B cell (primary cell): ENCODE results near the gene OXA1L. TPM values are rescaled to one million over a fixed set of nuclear protein-coding genes. Genes with fewer than 3 reads are reported as not detected.

ENCODE experiments used
- ATAC-seq: fragments of 200-7000 bp; cut with Tn5 transposase; one replicate; pipeline ENCODE4 v1.10.0; 2021; ENCODE audit warnings: low read depth, mild to moderate bottlenecking, moderate number of reproducible peaks, moderate library complexity
- CTCF ChIA-PET: fragments of 350-600 bp; sonication (Branson Sonifier 250); formaldehyde crosslinking; loops from one replicate; lab custom pipeline; 2021; ENCODE audit warnings: antibody characterized with exemption, inconsistent platforms; lab: Charles Lee
- POLR2A ChIA-PET: fragments of 350-600 bp; sonication (Branson Sonifier 250); formaldehyde crosslinking; loops from one replicate; lab custom pipeline; 2021; ENCODE audit warnings: antibody characterized with exemption; lab: Charles Lee
- DNase-seq: peaks from one replicate; pipeline ENCODE4 v3.0.0; 2013
- H2AFZ ChIP-seq: 2 replicates; pipeline ENCODE4 v1.6.1; 2012; ENCODE audit warnings: mild to moderate bottlenecking, low read depth, low read length; ENCODE audit not compliant: insufficient read depth, poor library complexity, severe bottlenecking
- H3K27ac ChIP-seq, 2 donors: 1 replicate in 1 of 2; 2 replicates in 1 of 2; pipeline ENCODE4 v1.5.1; 2012 to 2013; ENCODE audit warnings: low read length in 2 of 2, mild to moderate bottlenecking in 2 of 2, moderate library complexity in 1 of 2
- H3K27me3 ChIP-seq, 4 experiments: fragments of 200-600 bp in 1 of 4; sonication (generic) in 1 of 4; replicated peaks in 1 of 4; 1 replicate in 2 of 4; 2 replicates in 2 of 4; pipeline versions ENCODE4 v1.6.1 to v1.7.0; 2013 to 2016; ENCODE audit warnings: low read length in 3 of 4, mild to moderate bottlenecking in 2 of 4, mixed read lengths in 1 of 4, moderate library complexity in 1 of 4; ENCODE audit not compliant: insufficient read depth in 4 of 4, control insufficient read depth in 3 of 4; ENCODE audit errors: control extremely low read depth in 1 of 4
- H3K36me3 ChIP-seq, 2 experiments: replicated peaks in 1 of 2; 1 replicate in 1 of 2; 2 replicates in 1 of 2; pipeline versions ENCODE4 v1.6.1 to v1.7.1; 2013; ENCODE audit warnings: low read length in 1 of 2; ENCODE audit not compliant: insufficient read depth in 2 of 2, control insufficient read depth in 1 of 2; ENCODE audit errors: control extremely low read depth in 1 of 2, extremely low read depth in 1 of 2
- H3K4me1 ChIP-seq, 2 donors: fragments of 200-600 bp in 1 of 2; sonication (generic) in 1 of 2; 1 replicate in 1 of 2; 2 replicates in 1 of 2; pipeline versions ENCODE4 v1.5.1 to v1.6.1; 2013 to 2017; ENCODE audit warnings: low read length in 2 of 2; ENCODE audit not compliant: control insufficient read depth in 2 of 2, insufficient read depth in 2 of 2
- H3K4me2 ChIP-seq: replicated peaks from 2 replicates; pipeline ENCODE3; 2012; ENCODE audit warnings: mild to moderate bottlenecking, low read depth, low read length; ENCODE audit not compliant: poor library complexity, severe bottlenecking
- H3K4me3 ChIP-seq, 5 experiments: fragments of 200-600 bp in 1 of 5; sonication (generic) in 1 of 5; 1 replicate in 3 of 5; 2 replicates in 2 of 5; pipeline versions ENCODE4 v1.5.1 to v1.7.0; 2011 to 2016; ENCODE audit warnings: low read length in 4 of 5, mild to moderate bottlenecking in 4 of 5, low read depth in 2 of 5, control low read depth in 1 of 5, moderate library complexity in 1 of 5; ENCODE audit not compliant: insufficient read depth in 1 of 5; ENCODE audit errors: control extremely low read depth in 1 of 5, extremely low read depth in 1 of 5
- H3K79me2 ChIP-seq: fragments of 200-600 bp; sonication (generic); one replicate; pipeline ENCODE4 v1.6.0; 2016; ENCODE audit warnings: low read length; ENCODE audit not compliant: control insufficient read depth, insufficient read depth
- H3K9ac ChIP-seq: fragments of 200-600 bp; sonication (generic); 2 replicates; pipeline ENCODE4 v1.6.1; 2017; ENCODE audit warnings: mild to moderate bottlenecking, low read length, moderate library complexity
- H3K9me3 ChIP-seq, 3 donors: one replicate each; pipeline versions ENCODE4 v1.6.1 to v1.7.1; 2013; ENCODE audit warnings: low read length in 2 of 3; ENCODE audit not compliant: control insufficient read depth in 2 of 3, insufficient read depth in 1 of 3; ENCODE audit errors: control extremely low read depth in 1 of 3
- H4K20me1 ChIP-seq: 2 replicates; pipeline ENCODE4 v1.6.0; 2012; ENCODE audit warnings: mild to moderate bottlenecking, low read length; ENCODE audit not compliant: insufficient read depth, control insufficient read depth, poor library complexity, severe bottlenecking
- H3K27ac Mint-ChIP-seq: one replicate; pipeline ENCODE4 v1.8.0; 2021; ENCODE audit warnings: mixed read lengths
- H3K27me3 Mint-ChIP-seq: one replicate; pipeline ENCODE4 v1.8.0; 2021; ENCODE audit warnings: mixed read lengths
- H3K4me1 Mint-ChIP-seq: one replicate; pipeline ENCODE4 v1.8.0; 2021; ENCODE audit warnings: mixed read lengths
- H3K4me3 Mint-ChIP-seq: one replicate; pipeline ENCODE4 v1.8.0; 2021; ENCODE audit warnings: mixed read lengths
- H3K9me3 Mint-ChIP-seq: one replicate; pipeline ENCODE4 v1.8.0; 2022; ENCODE audit warnings: mixed read lengths; ENCODE audit not compliant: insufficient read depth
- EZH2 ChIP-seq: IDR thresholded peaks from 2 replicates; pipeline ENCODE4 v1.6.1; 2012; ENCODE audit warnings: borderline replicate concordance, low read depth, mild to moderate bottlenecking, moderate library complexity, low read length; ENCODE audit not compliant: insufficient read depth, poor library complexity, severe bottlenecking
- WGBS: methylation state at CpG from one replicate; pipeline ENCODE4 v1.1.5; 2013; ENCODE audit warnings: missing lambda C conversion rate; ENCODE audit not compliant: insufficient coverage; 5-methylcytosine and 5-hydroxymethylcytosine counted together
- intact Hi-C: fragments of 100-400 bp; cut with micrococcal nuclease; formaldehyde crosslinking; loops from one replicate; pipeline ENCODE4 v1.10.0; 2022
- polyA plus RNA-seq: library from polyadenylated mRNA; depleted of rRNA; stranded (reverse); fragments of >200 nt; gene quantifications from 2 replicates; pipeline ENCODE4 v1.2.3, GENCODE V29; 2012
- total RNA-seq, 2 donors: library from RNA; stranded (reverse); fragments of 120-200 nt in 1 of 2; gene quantifications; 1 replicate in 1 of 2; 2 replicates in 1 of 2; pipeline versions ENCODE4 v1.2.3 to v1.2.4, GENCODE V29; 2013 to 2022
- TF ChIP-seq, protein P1 (sequence below): fragments of 200-600 bp; IDR thresholded peaks from one replicate; pipeline ENCODE4 v1.8.0; 2022; ENCODE audit warnings: antibody characterized with exemption, mild to moderate bottlenecking

Gene OXA1L
- total and polyA plus RNA-seq, 2 donors (not counting 1 experiment from before 2014, with no cell fraction given), result 147 to 201 TPM

DNA sequence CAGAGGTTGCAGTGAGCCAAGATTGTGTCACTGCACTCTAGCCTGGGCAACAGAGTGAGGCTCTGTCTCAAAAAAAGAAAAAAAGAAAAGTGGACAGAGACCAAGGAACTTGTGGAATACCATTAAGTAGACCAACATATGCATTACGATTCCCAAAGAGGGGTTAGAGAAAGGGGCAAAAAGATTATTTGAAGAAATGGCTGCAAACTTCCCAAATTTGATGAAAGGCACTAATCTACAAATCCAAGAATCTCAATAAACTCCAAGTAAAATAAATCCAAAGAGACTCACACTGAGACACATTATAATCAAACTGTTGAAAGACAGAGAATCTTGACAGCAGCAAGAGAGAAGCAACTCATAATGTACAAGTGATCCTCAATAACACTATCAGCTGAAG lies 4.8 kb upstream of the OXA1L start:
- no peaks in the 10 kb centered on the region for H4K20me1 ChIP-seq
- no CpG with 5 or more reads among the region's 1 CpG for WGBS
- H3K4me2 ChIP-seq, result no peak overlapping the region
- no peak overlapping the region for H3K4me3 Mint-ChIP-seq
- H3K4me3 ChIP-seq, result no peak overlapping the region
- H3K9me3 Mint-ChIP-seq, result no peaks in the 10 kb centered on the region
- peaks cover 6% of the 10 kb centered on the region for H3K79me2 ChIP-seq
- peaks cover 0 to 5% (median 2%) of the 10 kb centered on the region in 3 donors for H3K9me3 ChIP-seq
- peaks cover 4 to 10% of the 10 kb centered on the region in 2 donors for H3K4me1 ChIP-seq
- H3K27ac ChIP-seq, result no peak overlapping the region
- ChIA-PET POLR2A (interaction anchor here (0.7 kb wide), 2 partner anchors 59 to 381 kb away, joined by 4 to 8 read pairs; no protein-coding TSS in a partner anchor), CTCF (no interaction called here)
- H3K27me3 Mint-ChIP-seq, result no peaks in the 10 kb centered on the region
- no peak overlapping the region for H2AFZ ChIP-seq
- H3K27ac Mint-ChIP-seq, result no peak overlapping the region
- no peak overlapping the region for H3K9ac ChIP-seq
- TF ChIP-seq EZH2, result no peak
- TF ChIP-seq, protein P1, sequence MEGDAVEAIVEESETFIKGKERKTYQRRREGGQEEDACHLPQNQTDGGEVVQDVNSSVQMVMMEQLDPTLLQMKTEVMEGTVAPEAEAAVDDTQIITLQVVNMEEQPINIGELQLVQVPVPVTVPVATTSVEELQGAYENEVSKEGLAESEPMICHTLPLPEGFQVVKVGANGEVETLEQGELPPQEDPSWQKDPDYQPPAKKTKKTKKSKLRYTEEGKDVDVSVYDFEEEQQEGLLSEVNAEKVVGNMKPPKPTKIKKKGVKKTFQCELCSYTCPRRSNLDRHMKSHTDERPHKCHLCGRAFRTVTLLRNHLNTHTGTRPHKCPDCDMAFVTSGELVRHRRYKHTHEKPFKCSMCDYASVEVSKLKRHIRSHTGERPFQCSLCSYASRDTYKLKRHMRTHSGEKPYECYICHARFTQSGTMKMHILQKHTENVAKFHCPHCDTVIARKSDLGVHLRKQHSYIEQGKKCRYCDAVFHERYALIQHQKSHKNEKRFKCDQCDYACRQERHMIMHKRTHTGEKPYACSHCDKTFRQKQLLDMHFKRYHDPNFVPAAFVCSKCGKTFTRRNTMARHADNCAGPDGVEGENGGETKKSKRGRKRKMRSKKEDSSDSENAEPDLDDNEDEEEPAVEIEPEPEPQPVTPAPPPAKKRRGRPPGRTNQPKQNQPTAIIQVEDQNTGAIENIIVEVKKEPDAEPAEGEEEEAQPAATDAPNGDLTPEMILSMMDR, result no peak
- DNase-seq (no peak), ATAC-seq (no peak)
- peaks cover 21% of the 10 kb centered on the region for H3K4me1 Mint-ChIP-seq
- intact Hi-C loops, result no loop called here
- H3K36me3 ChIP-seq, result no peaks in the 10 kb centered on the region
- no peaks in the 10 kb centered on the region for H3K27me3 ChIP-seq

DNA sequence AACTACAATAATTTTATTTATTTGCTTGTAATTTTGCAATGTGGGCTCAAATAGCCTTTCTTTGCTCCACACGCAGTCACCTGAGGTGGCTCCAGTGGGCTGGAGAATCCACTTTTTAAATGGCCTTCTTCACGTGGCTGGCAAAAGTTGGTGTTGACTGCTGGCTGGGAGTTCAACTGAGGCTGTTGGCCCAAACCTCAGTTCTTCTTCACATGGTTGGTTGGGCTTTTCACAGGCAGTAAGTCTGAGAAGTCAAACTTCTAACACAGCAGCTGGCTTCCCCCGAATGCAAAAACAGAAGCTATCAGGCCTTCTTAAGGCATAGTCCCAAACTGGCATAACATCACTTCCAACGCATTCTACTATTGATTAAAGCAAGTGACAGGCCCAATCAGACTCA lies 2.1 kb upstream of the OXA1L start:
- Histone ChIP-seq H3K9me3 (peaks cover 0 to 5% (median 2%) of the 10 kb centered on the region in 3 donors), H3K4me1 (peaks cover 18 to 23% of the 10 kb centered on the region in 2 donors), H3K27me3 (no peaks in the 10 kb centered on the region), H4K20me1 (no peaks in the 10 kb centered on the region), H3K9ac (no peak overlapping the region), H3K4me2 (no peak overlapping the region), H2AFZ (no peak overlapping the region), H3K27ac (no peak overlapping the region), H3K36me3 (peaks cover 1 to 13% of the 10 kb centered on the region in 2 experiments), H3K4me3 (no peak overlapping the region), H3K79me2 (peaks cover 31% of the 10 kb centered on the region)
- H3K9me3 Mint-ChIP-seq, result no peaks in the 10 kb centered on the region
- H3K27ac Mint-ChIP-seq, result no peak overlapping the region
- DNase-seq (no peak), ATAC-seq (no peak)
- no peak for TF ChIP-seq EZH2
- TF ChIP-seq, protein P1, result no peak
- WGBS, result 90% methylated on average over 2 of the region's 4 CpGs
- ChIA-PET POLR2A (no interaction called here), CTCF (interaction anchor here (0.5 to 4.5 kb wide), 5 partner anchors 15 to 194 kb away, joined by 5 to 43 read pairs (median 16); no protein-coding TSS in a partner anchor)
- no peak overlapping the region for H3K4me3 Mint-ChIP-seq
- H3K4me1 Mint-ChIP-seq, result peaks cover 33% of the 10 kb centered on the region
- H3K27me3 Mint-ChIP-seq, result no peaks in the 10 kb centered on the region
- intact Hi-C loops, result no loop called here
